Suprapubic skin (tissue), 4 donors: ENCODE results near the gene SPRR1A.

Experiments used
- CTCF ChIP-seq, 2 donors: fragments of 200-600 bp in 1 of 2; fragments of 450-650 bp in 1 of 2; sonication (generic) in 1 of 2; IDR thresholded peaks; one replicate each; pipeline ENCODE4 v1.5.1; 2016 to 2019; ENCODE audit warnings: antibody characterized with exemption in 2 of 2, mild to moderate bottlenecking in 1 of 2, moderate library complexity in 1 of 2
- POLR2A ChIP-seq, 2 donors: fragments of 450-650 bp; IDR thresholded peaks; one replicate each; pipeline ENCODE4 v1.6.1; 2017; ENCODE audit warnings: antibody characterized with exemption in 2 of 2, mild to moderate bottlenecking in 2 of 2, moderate library complexity in 2 of 2
- POLR2AphosphoS5 ChIP-seq, 3 donors: sonication (generic); formaldehyde crosslinking; IDR thresholded peaks; one replicate each; pipeline ENCODE4 v1.6.1; 2017; ENCODE audit warnings: antibody characterized with exemption in 3 of 3

GRCh38 chr1:153028766-153029165 lies 44.9 kb downstream of the SPRR1A start:
- no peak for TF ChIP-seq POLR2AphosphoS5 (IDR thresholded peaks at IDR 0.05)
- TF ChIP-seq POLR2A (IDR thresholded peaks at IDR 0.05): no peak
- no peak for TF ChIP-seq CTCF (IDR thresholded peaks at IDR 0.05)
